Neural cell (in vitro differentiated cells): Measurements from ENCODE around the gene ANP32A. TPM values are rescaled to one million over a fixed set of nuclear protein-coding genes. Genes with fewer than 3 reads are reported as not detected.

Source experiments
- H2AFZ ChIP-seq: fragments of 200-600, 300-800 bp; sonication (generic), shearing (Covaris generic); 2 replicates; pipeline ENCODE4 v1.6.0; 2014; ENCODE audit warnings: low read depth, mild to moderate bottlenecking, antibody characterized with exemption, low read length, moderate library complexity
- H3F3A ChIP-seq: fragments of 200-600 bp; shearing (Covaris generic); 2 replicates; pipeline ENCODE4 v1.6.1; 2016; ENCODE audit warnings: mild to moderate bottlenecking, moderate library complexity, mixed read lengths, antibody characterized with exemption, low read length; ENCODE audit not compliant: insufficient read depth, poor library complexity, severe bottlenecking
- H3K27ac ChIP-seq: fragments of 200-600, 300-800 bp; sonication (generic), shearing (Covaris generic); 2 replicates; pipeline ENCODE4 v1.5.1; 2014; ENCODE audit warnings: mild to moderate bottlenecking, low read length, moderate library complexity
- H3K27me3 ChIP-seq: fragments of 300-800, 200-600 bp; sonication (generic), shearing (Covaris generic); 2 replicates; pipeline ENCODE4 v1.6.0; 2014; ENCODE audit warnings: mild to moderate bottlenecking, low read depth, low read length, moderate library complexity; ENCODE audit not compliant: insufficient read depth
- H3K36me3 ChIP-seq: fragments of 300-800, 200-600 bp; sonication (generic), shearing (Covaris generic); 2 replicates; pipeline ENCODE4 v1.5.1; 2014; ENCODE audit warnings: mild to moderate bottlenecking, antibody characterized with exemption, low read length, moderate library complexity; ENCODE audit not compliant: insufficient read depth
- H3K4me2 ChIP-seq: fragments of 300-800, 200-600 bp; sonication (generic), shearing (Covaris generic); 2 replicates; pipeline ENCODE4 v1.6.0; 2014; ENCODE audit warnings: mild to moderate bottlenecking, low read length
- H3K4me3 ChIP-seq: fragments of 300-800, 200-600 bp; sonication (generic), shearing (Covaris generic); 2 replicates; pipeline ENCODE4 v1.5.1; 2014; ENCODE audit warnings: mild to moderate bottlenecking, low read length, moderate library complexity
- H3K79me2 ChIP-seq: fragments of 200-600 bp; shearing (Covaris generic); replicated peaks from 2 replicates; pipeline ENCODE4 v1.6.0; 2014; ENCODE audit warnings: mild to moderate bottlenecking, low read length, moderate library complexity; ENCODE audit not compliant: insufficient read depth
- H3K9ac ChIP-seq: fragments of 300-800, 200-600 bp; sonication (generic), shearing (Covaris generic); 2 replicates; pipeline ENCODE4 v1.6.1; 2016; ENCODE audit warnings: mild to moderate bottlenecking, low read length, mixed read lengths
- H3K9me2 ChIP-seq: fragments of 200-600 bp; shearing (Covaris generic); 2 replicates; pipeline ENCODE4 v1.6.1; 2016; ENCODE audit warnings: mild to moderate bottlenecking, low read length, mixed read lengths; ENCODE audit not compliant: insufficient read depth
- H3K9me3 ChIP-seq: fragments of 200-600, 300-800 bp; sonication (generic), shearing (Covaris generic); 2 replicates; pipeline ENCODE4 v1.6.1; 2016; ENCODE audit warnings: mild to moderate bottlenecking, mixed run types, low read length, moderate library complexity, mixed read lengths
- H4K20me1 ChIP-seq: fragments of 200-600 bp; shearing (Covaris generic); 2 replicates; pipeline ENCODE4 v1.6.1; 2016; ENCODE audit warnings: mild to moderate bottlenecking, mixed run types; ENCODE audit not compliant: insufficient read depth
- CTCF ChIP-seq: fragments of 450-650 bp; IDR thresholded peaks from 2 replicates; pipeline ENCODE4 v1.5.1; 2014; ENCODE audit warnings: antibody characterized with exemption, mild to moderate bottlenecking, moderate library complexity; ENCODE audit not compliant: poor library complexity, severe bottlenecking
- EP300 ChIP-seq: fragments of 450-650 bp; conservative IDR thresholded peaks from 2 replicates; pipeline ENCODE4 v1.6.1; 2014; ENCODE audit warnings: antibody characterized with exemption, mild to moderate bottlenecking, moderate library complexity; ENCODE audit not compliant: poor library complexity, severe bottlenecking
- EZH2 ChIP-seq: fragments of 200-600, 300-800 bp; shearing (Covaris generic), sonication (generic); IDR thresholded peaks from 2 replicates; pipeline ENCODE4 v1.6.1; 2014; ENCODE audit warnings: antibody characterized with exemption, low read length, borderline replicate concordance, mild to moderate bottlenecking; ENCODE audit not compliant: insufficient read depth, poor library complexity, severe bottlenecking
- MXI1 ChIP-seq: fragments of 450-650 bp; conservative IDR thresholded peaks from 2 replicates; pipeline ENCODE4 v1.6.1; 2014; ENCODE audit warnings: antibody characterized with exemption, mild to moderate bottlenecking; ENCODE audit not compliant: poor library complexity, severe bottlenecking
- POLR2AphosphoS5 ChIP-seq: IDR thresholded peaks from 2 replicates; pipeline ENCODE4 v1.6.1; 2012
- RAD21 ChIP-seq: fragments of 450-650 bp; conservative IDR thresholded peaks from 2 replicates; pipeline ENCODE4 v1.6.1; 2014; ENCODE audit warnings: antibody characterized with exemption, mild to moderate bottlenecking, moderate library complexity
- REST ChIP-seq: IDR thresholded peaks from 2 replicates; pipeline ENCODE4 v1.6.1; 2012; ENCODE audit warnings: borderline replicate concordance
- SMC3 ChIP-seq: fragments of 450-650 bp; conservative IDR thresholded peaks from 2 replicates; pipeline ENCODE4 v1.6.1; 2014; ENCODE audit warnings: antibody characterized with exemption, mild to moderate bottlenecking, moderate library complexity; ENCODE audit not compliant: poor library complexity
- TAF1 ChIP-seq: IDR thresholded peaks from 2 replicates; pipeline ENCODE4 v1.6.1; 2012; ENCODE audit warnings: low read depth
- polyA plus RNA-seq: library from polyadenylated mRNA; depleted of rRNA; stranded (reverse); fragments of >200 nt; gene quantifications from 2 replicates; pipeline ENCODE4 v1.2.3, GENCODE V29; 2014

The ANP32A gene
- polyA plus RNA-seq, 1 donor from 2014 or later: 190 TPM

GRCh38 chr15:68734352-68734751 is 86.3 kb downstream of the ANP32A start:
- TF ChIP-seq RAD21: no peak
- no peak for TF ChIP-seq POLR2AphosphoS5
- TF ChIP-seq EP300: peak; percentile 46
- Histone ChIP-seq H3K27ac (no peak overlapping the region), H3K27me3 (no peaks in the 10 kb centered on the region), H3K79me2 (no peaks in the 10 kb centered on the region), H3K4me3 (no peak overlapping the region), H2AFZ (no peak overlapping the region), H3K9ac (no peak overlapping the region), H3F3A (no peaks in the 10 kb centered on the region), H3K9me2 (no peaks in the 10 kb centered on the region), H3K9me3 (no peaks in the 10 kb centered on the region), H3K4me2 (no peak overlapping the region), H4K20me1 (no peaks in the 10 kb centered on the region), H3K36me3 (no peaks in the 10 kb centered on the region)

GRCh38 chr15:68733666-68734065 is 87.0 kb downstream of the ANP32A start:
- Histone ChIP-seq H3K9me2 (no peaks in the 10 kb centered on the region), H2AFZ (no peak overlapping the region), H3K36me3 (no peaks in the 10 kb centered on the region), H3K4me3 (no peak overlapping the region), H3K4me2 (no peak overlapping the region), H3K79me2 (no peaks in the 10 kb centered on the region), H4K20me1 (no peaks in the 10 kb centered on the region), H3K27ac (no peak overlapping the region), H3K9ac (no peak overlapping the region), H3F3A (no peaks in the 10 kb centered on the region), H3K9me3 (no peaks in the 10 kb centered on the region), H3K27me3 (no peaks in the 10 kb centered on the region)
- TF ChIP-seq MXI1: no peak
- TF ChIP-seq POLR2AphosphoS5: no peak
- TF ChIP-seq EP300: no peak
- no peak for TF ChIP-seq RAD21
- no peak for TF ChIP-seq EZH2
- no peak for TF ChIP-seq CTCF
- TF ChIP-seq REST: no peak
- TF ChIP-seq TAF1: no peak
- TF ChIP-seq SMC3: no peak

- Histone ChIP-seq H3K36me3 (no peaks in the 10 kb centered on the region), H3K9me3 (no peaks in the 10 kb centered on the region), H3K27ac (no peak overlapping the region), H3K4me2 (no peak overlapping the region), H3F3A (no peaks in the 10 kb centered on the region), H2AFZ (no peak overlapping the region), H3K9ac (no peak overlapping the region), H4K20me1 (no peaks in the 10 kb centered on the region), H3K4me3 (no peak overlapping the region), H3K79me2 (no peaks in the 10 kb centered on the region), H3K27me3 (no peaks in the 10 kb centered on the region), H3K9me2 (no peaks in the 10 kb centered on the region)
- TF ChIP-seq RAD21: no peak
- no peak for TF ChIP-seq EP300
- TF ChIP-seq POLR2AphosphoS5: no peak
- no peak for TF ChIP-seq EZH2
- TF ChIP-seq MXI1: no peak
- TF ChIP-seq REST: no peak
- TF ChIP-seq SMC3: no peak
- TF ChIP-seq TAF1: no peak
- no peak for TF ChIP-seq CTCF
These were observed 88.2 kb downstream of the ANP32A start for GRCh38 chr15:68732451-68732850.
